IPS-18a (cell line): Measurements from ENCODE around the gene MICAL3.

Experiments
- H3K27ac ChIP-seq: one replicate; pipeline ENCODE4 v1.5.1; 2013; ENCODE audit warnings: low read length
- H3K27me3 ChIP-seq: one replicate; pipeline ENCODE4 v1.6.1; 2013; ENCODE audit warnings: mild to moderate bottlenecking, low read length; ENCODE audit not compliant: control insufficient read depth, insufficient read depth
- H3K36me3 ChIP-seq: one replicate; pipeline ENCODE4 v1.6.1; 2013; ENCODE audit warnings: low read depth, low read length; ENCODE audit not compliant: control insufficient read depth
- H3K4me1 ChIP-seq: one replicate; pipeline ENCODE4 v1.6.1; 2013; ENCODE audit warnings: low read depth, low read length; ENCODE audit not compliant: control insufficient read depth
- H3K4me3 ChIP-seq: one replicate; pipeline ENCODE4 v1.5.1; 2013; ENCODE audit warnings: low read length
- H3K9ac ChIP-seq: one replicate; pipeline ENCODE4 v1.6.1; 2013; ENCODE audit warnings: mild to moderate bottlenecking, low read length, moderate library complexity
- H3K9me3 ChIP-seq: one replicate; pipeline ENCODE4 v1.6.1; 2013; ENCODE audit warnings: low read depth, low read length; ENCODE audit not compliant: control insufficient read depth

MICAL3 gene

DNA sequence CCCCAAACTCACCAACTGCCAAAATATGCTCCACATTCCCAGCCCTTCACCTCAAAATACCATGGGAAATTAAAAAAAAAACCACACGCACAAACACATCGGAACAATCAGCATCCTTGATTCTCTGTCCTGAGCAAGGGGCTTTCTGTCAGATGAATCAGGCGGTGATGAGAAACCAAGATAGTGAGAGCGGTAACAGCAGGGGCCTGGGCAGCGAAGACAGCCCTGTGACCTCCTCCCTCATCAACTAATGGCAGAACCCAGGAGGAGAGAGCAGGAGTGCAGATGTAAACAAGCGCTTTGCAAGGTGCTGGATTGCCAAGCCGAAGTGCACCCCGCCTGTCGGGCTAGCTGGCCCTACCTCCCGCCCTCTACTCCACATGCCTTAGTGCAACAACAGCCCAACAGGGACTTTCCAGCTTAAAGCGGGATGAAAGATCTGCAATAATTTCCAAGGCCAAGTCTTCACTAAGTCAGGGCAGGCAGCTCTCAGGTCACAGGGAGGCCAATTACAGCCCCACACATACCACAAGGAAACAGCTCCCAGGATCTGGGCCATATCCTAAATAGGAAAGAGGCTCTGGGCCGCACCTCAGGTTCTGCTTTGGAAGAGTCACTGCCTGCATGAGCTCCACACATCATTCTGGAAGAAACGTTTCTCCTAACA is 177.9 kb downstream of the MICAL3 start:
- Histone ChIP-seq H3K9ac (no peak overlapping the region), H3K4me1 (no peaks in the 10 kb centered on the region), H3K4me3 (no peak overlapping the region), H3K9me3 (no peaks in the 10 kb centered on the region), H3K27ac (no peak overlapping the region), H3K36me3 (peaks cover under 1% of the 10 kb centered on the region), H3K27me3 (no peaks in the 10 kb centered on the region)

DNA sequence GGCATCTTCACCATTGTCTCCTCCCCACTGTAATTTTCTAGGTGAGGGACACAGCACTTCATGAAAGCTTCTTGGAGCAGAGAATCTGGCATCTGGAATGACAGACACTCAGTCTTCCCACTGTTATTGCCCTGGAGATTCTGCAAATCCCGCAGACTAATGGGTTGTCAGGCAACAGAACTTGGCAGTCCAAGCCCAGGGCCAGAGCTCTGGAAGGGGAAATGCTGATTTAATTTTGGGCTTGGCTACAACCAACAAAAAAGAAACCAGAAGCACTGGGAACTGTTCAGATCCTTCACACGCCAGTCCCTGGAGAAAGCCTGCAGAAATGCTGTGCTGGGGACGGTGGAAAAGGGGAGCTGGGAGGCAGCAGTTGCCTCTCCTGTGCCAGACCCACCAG is 178.6 kb downstream of the MICAL3 start:
- Histone ChIP-seq H3K9me3 (no peaks in the 10 kb centered on the region), H3K9ac (no peak overlapping the region), H3K36me3 (peaks cover 2% of the 10 kb centered on the region)

DNA sequence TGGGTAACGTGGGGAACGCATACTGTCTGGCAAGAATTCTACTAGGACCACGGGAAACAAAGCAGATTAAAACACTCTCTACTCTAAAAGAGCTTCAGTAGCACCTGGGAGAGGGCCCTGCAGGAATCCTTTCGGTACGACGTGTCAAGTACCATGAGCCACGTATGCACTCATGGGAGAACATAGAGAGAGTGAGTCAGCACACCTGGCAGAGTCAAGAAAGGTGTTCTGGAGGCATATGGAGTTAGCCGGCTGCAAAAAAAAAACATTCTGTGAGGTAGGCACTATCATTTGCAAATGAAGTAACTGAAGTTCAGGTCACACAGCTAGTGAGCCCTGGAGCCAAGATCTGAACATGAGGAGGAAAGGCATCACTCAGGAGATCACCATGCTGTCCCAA is 179.0 kb downstream of the MICAL3 start:
- Histone ChIP-seq H3K9me3 (no peaks in the 10 kb centered on the region), H3K36me3 (peaks cover 2% of the 10 kb centered on the region), H3K27ac (no peak overlapping the region), H3K4me1 (no peaks in the 10 kb centered on the region), H3K27me3 (no peaks in the 10 kb centered on the region), H3K9ac (no peak overlapping the region), H3K4me3 (no peak overlapping the region)

More for the DNA sequence above, 178.6 kb downstream of the MICAL3 start:
- no peak overlapping the region for H3K27ac ChIP-seq
- no peak overlapping the region for H3K4me3 ChIP-seq
- no peaks in the 10 kb centered on the region for H3K4me1 ChIP-seq
- H3K27me3 ChIP-seq, result no peaks in the 10 kb centered on the region

DNA sequence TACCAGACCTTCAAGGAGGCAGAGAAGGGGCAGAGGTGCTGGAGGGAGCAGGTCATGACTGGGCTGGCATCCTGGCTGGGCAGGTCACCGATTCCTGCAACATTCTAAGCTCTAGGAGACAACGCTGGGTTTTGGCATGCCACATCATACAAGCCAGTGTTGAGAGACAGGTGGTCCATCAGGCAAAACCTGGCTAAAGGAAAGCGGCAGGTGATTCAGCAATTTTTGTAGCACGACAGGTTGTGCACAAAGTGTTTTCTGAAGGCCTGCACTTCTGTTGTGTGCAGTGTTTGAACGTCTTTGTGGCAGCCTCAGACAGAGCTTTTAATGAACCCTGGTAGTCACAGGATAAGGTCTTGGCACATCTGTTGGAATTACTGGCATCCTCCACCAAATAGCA is 180.2 kb downstream of the MICAL3 start:
- Histone ChIP-seq H3K27me3 (no peaks in the 10 kb centered on the region), H3K9me3 (no peaks in the 10 kb centered on the region), H3K36me3 (peaks cover 2% of the 10 kb centered on the region), H3K4me3 (no peak overlapping the region), H3K27ac (no peak overlapping the region), H3K4me1 (no peaks in the 10 kb centered on the region), H3K9ac (no peak overlapping the region)

DNA sequence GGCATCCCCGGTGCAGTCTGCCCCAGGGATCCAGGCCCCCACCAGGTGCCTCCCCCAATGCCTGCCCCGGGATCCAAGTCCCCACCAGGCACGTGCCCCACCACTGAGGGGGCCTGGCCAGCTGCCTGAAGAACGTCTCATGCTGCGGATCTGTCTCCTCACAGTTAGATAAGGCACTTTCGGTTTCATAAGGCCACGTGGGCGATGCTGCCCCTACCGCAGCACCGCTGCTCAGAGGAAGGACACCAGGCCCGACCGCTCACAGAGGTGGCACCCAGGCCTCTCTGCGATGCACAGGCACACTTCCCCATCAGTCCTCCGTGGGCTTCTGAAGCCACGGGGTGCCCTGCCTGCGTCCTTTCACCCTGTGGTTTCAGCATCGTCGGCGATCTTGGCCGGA is 182.0 kb downstream of the MICAL3 start:
- H3K9me3 ChIP-seq, result no peaks in the 10 kb centered on the region
- H3K9ac ChIP-seq, result no peak overlapping the region
- H3K27me3 ChIP-seq, result no peaks in the 10 kb centered on the region
- no peaks in the 10 kb centered on the region for H3K4me1 ChIP-seq
- no peak overlapping the region for H3K27ac ChIP-seq
- peaks cover 2% of the 10 kb centered on the region for H3K36me3 ChIP-seq
- no peak overlapping the region for H3K4me3 ChIP-seq

DNA sequence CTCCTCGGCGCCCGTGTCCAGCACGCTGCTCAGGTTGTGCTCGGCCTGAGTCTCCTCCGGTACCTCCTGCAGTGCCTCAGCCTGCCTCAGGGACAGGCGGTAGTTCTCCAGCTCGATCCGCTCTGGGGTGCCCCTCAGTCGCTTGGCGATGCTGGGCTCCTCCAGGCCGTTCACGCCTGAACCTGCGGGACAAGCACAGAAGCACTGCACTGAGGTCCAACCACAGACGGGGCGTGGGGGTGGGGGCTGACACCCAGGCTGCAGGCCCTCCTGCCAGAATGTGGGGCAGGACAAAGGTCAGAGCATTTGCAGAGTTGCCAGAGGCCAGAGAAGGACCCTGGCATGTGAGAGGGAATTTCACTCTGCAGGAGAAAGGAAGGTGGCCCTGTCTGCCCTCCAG is 182.5 kb downstream of the MICAL3 start:
- no peak overlapping the region for H3K9ac ChIP-seq
- no peaks in the 10 kb centered on the region for H3K27me3 ChIP-seq
- no peak overlapping the region for H3K4me3 ChIP-seq
- no peak overlapping the region for H3K27ac ChIP-seq
- no peaks in the 10 kb centered on the region for H3K4me1 ChIP-seq
- peaks cover 2% of the 10 kb centered on the region for H3K36me3 ChIP-seq
- H3K9me3 ChIP-seq, result no peaks in the 10 kb centered on the region

DNA sequence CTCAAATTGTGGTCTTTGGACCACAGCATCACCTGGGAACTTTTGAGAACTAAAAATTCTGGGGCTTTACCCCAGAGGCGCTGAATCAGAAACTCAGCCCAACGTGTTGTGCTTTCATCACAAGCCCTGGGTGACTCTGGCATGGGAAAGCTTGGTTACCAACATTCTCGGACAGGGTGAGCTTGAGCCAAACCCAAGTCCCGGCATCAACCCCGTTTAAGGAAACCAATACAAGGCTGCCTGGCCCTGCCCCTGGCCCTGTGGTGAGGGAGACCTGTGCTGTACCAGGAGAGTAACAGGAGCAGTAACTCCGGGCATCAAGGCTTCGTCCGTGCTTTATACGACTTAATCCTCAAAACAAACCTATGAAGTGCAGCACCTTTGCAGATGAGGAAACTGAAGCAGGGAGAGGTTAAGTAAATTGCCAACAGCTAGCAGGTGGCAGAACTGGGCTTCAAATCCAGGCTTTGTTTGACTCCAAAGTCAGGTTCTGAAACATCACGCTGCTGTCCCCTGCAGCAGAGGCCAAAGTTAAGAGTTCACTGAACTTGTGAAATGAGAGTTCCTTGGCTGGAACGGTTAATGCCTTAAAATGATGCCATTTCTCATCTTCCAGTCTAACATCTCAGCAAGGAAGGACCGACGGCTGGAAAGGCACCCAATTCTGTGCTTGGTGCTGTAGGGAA is 186.0 kb downstream of the MICAL3 start:
- H3K9me3 ChIP-seq, result no peaks in the 10 kb centered on the region
- no peaks in the 10 kb centered on the region for H3K27me3 ChIP-seq
- peaks cover 2% of the 10 kb centered on the region for H3K36me3 ChIP-seq
- no peak overlapping the region for H3K4me3 ChIP-seq
- no peaks in the 10 kb centered on the region for H3K4me1 ChIP-seq
- H3K27ac ChIP-seq, result no peak overlapping the region
- no peak overlapping the region for H3K9ac ChIP-seq

DNA sequence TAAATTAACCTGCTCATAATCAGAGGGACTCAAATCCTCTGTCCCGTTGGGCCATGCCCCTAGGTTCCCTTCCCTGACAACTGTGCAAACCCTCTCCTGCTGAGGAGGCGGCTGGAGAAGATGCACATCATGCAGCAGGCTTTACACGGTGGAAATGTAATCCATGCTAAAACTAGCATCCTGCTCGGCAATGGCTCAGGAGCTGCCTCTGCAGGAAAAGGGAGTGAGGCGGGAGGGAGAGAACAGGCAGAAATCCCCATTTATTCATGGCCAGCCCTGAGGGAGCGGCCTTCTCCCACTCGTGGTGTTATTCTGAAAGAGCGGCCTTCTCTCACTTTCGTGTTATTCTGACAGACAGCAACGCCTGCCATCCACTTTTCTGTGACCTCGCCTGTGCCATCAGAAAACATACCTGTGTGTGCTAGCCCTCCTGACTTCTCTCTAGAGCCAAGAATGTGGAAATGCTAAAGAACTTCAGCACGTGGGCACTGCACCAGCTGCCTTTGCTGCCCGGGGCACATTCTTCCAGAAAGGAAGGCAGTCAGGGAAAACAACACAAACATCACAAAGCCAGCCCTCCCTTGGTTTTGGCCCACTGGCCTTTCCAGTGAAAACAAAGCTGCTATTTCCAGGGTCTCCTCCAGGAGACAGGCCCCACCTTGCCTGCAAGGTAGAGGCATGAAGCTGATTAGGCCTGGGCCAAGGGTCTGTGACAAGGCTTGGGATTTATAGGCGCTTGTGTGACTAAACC is 187.2 kb downstream of the MICAL3 start:
- Histone ChIP-seq H3K36me3 (peaks cover 2% of the 10 kb centered on the region), H3K27me3 (no peaks in the 10 kb centered on the region), H3K27ac (no peak overlapping the region)

DNA sequence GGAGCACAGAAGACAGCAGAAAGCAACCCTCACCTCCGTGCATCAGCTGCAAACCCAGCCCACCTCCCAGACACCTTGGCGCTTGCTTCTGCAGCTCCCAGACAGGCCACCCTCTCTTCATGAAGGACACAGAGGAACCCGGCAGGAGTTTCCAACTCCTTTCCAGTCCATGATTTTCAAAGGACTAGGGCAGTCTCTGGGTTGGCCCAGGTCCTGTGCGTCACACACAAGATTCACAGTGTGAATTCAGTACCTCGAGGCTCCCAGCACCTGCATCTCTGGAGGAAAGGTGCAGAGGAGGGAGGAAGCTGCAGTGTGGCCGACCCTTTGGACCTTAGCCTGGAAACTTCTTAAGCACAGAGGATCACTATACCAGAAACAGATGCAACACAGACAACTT is 189.1 kb downstream of the MICAL3 start:
- no peak overlapping the region for H3K9ac ChIP-seq
- no peak overlapping the region for H3K4me3 ChIP-seq
- no peaks in the 10 kb centered on the region for H3K9me3 ChIP-seq
- no peaks in the 10 kb centered on the region for H3K27me3 ChIP-seq
- no peaks in the 10 kb centered on the region for H3K36me3 ChIP-seq
- H3K27ac ChIP-seq, result no peak overlapping the region
- H3K4me1 ChIP-seq, result no peaks in the 10 kb centered on the region

More for the DNA sequence above, 187.2 kb downstream of the MICAL3 start:
- Histone ChIP-seq H3K9me3 (no peaks in the 10 kb centered on the region), H3K4me3 (no peak overlapping the region), H3K9ac (no peak overlapping the region), H3K4me1 (no peaks in the 10 kb centered on the region)

DNA sequence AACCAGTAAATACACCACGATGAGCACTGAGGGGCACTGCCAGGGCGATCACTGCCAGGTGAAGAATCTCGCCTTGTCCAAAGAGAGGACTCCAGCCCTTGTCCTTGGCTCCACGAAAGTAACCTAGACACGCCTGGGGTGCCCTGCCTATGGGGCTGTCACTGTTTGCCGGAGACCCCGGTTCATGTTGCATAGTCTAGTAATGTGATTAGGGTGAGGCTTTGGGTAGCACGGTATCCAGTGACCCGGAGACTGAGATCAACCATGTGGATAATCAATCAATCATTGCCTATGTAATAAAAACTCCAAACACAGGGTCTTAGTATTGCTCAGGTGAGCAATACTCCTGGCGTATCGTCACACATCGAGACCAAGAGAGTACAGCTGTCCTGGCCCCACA is 190.9 kb downstream of the MICAL3 start:
- Histone ChIP-seq H3K4me3 (no peak overlapping the region), H3K27me3 (no peaks in the 10 kb centered on the region), H3K9ac (no peak overlapping the region), H3K4me1 (no peaks in the 10 kb centered on the region), H3K9me3 (no peaks in the 10 kb centered on the region), H3K36me3 (no peaks in the 10 kb centered on the region), H3K27ac (no peak overlapping the region)

DNA sequence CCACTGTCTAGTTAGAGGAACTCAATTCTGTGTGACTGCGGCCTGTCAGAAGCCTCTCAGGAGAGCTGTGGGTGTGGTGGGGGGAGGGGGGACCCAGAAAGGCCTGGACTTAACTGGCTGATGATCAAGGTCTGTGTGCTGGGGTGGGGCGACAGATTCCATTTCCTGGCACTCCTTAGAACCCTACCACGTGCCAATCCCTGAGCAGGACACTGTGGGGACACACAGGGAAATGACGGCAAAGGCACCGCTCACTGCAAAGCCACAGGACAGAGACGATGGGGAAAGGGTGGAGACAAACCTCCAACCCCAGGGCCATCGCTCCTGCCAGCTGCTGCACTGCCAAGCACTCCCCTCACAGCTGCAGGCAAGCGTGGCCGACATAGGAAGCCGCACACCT is 191.7 kb downstream of the MICAL3 start:
- H3K36me3 ChIP-seq, result no peaks in the 10 kb centered on the region
- no peaks in the 10 kb centered on the region for H3K4me1 ChIP-seq
- no peaks in the 10 kb centered on the region for H3K27me3 ChIP-seq
- H3K27ac ChIP-seq, result no peak overlapping the region
- no peak overlapping the region for H3K4me3 ChIP-seq
- no peaks in the 10 kb centered on the region for H3K9me3 ChIP-seq
- H3K9ac ChIP-seq, result no peak overlapping the region
